Measurements from ENCODE around the gene SETBP1. TPM values are rescaled to one million over a fixed set of nuclear protein-coding genes. Genes with fewer than 3 reads are reported as not detected.

The SETBP1 gene
- total and polyA plus RNA-seq, 2 of the 8 experiments (the other 6 are each of a cell fraction or from before 2014, with no cell fraction given): 2.0 to 6.5 TPM

DNA sequence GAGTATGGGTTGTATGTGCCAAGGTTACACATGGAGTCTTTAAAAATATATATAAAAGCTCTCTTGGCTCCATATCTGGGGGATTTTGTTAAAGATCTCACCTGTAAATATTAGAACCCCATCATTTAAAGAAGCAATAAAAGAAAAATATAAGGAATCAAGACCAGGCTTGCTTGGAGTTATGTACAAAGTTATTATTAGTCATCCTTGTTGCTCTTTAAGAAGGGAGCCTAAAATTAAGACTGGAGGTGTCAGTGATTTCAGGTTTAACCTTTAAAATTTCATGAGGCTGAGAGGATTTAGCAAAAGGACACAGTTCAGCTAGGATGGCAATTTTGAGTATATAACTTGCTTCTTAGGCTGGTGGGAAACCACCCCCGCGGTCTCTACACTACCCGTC is 181.4 kb downstream of the SETBP1 start (continued):
- TF ChIP-seq, protein P1, sequence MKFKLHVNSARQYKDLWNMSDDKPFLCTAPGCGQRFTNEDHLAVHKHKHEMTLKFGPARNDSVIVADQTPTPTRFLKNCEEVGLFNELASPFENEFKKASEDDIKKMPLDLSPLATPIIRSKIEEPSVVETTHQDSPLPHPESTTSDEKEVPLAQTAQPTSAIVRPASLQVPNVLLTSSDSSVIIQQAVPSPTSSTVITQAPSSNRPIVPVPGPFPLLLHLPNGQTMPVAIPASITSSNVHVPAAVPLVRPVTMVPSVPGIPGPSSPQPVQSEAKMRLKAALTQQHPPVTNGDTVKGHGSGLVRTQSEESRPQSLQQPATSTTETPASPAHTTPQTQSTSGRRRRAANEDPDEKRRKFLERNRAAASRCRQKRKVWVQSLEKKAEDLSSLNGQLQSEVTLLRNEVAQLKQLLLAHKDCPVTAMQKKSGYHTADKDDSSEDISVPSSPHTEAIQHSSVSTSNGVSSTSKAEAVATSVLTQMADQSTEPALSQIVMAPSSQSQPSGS (IDR thresholded peaks at IDR 0.05; ENCODE audit: low read length): no peak
- TF ChIP-seq MAFK (IDR thresholded peaks at IDR 0.05; ENCODE audit: low read depth, low read length) (no peak), GABPA (IDR thresholded peaks at IDR 0.05; ENCODE audit: borderline replicate concordance, insufficient read depth, low read length) (no peak), FOSL1 (IDR thresholded peaks at IDR 0.05; ENCODE audit: insufficient read depth, low read depth, low read length) (no peak), TEAD4 (IDR thresholded peaks at IDR 0.05; ENCODE audit: low read depth, low read length) (no peak), SUZ12 (IDR thresholded peaks at IDR 0.05; ENCODE audit: low read length) (no peak), ZNF274 (IDR thresholded peaks at IDR 0.05; ENCODE audit: borderline replicate concordance, extremely low read depth, low read length) (no peak), MAX (IDR thresholded peaks at IDR 0.05) (no peak)

Data from H1 (cell line).